Smooth muscle cell (in vitro differentiated cells): Measurements from ENCODE around the gene OCEL1. TPM values are rescaled to one million over a fixed set of nuclear protein-coding genes. Genes with fewer than 3 reads are reported as not detected.
A peak's percentile ranks its signal among the peaks of the same experiment; 100 is the strongest.
"Not testable (repeated sequence)": the region's sequence is repeated elsewhere in the genome, so short reads cannot be mapped to it uniquely, and the experiment has no call there.

Experiments used
- DNase-seq: peaks from one replicate; lab custom pipeline; 2025; ENCODE audit not compliant: unreplicated experiment; lab: John Stamatoyannopoulos, UW
- H2AFZ ChIP-seq: fragments of 200-600 bp; sonication (generic); 2 replicates; pipeline ENCODE4 v1.6.0; 2016; ENCODE audit warnings: antibody characterized with exemption, low read depth, mild to moderate bottlenecking
- H3F3A ChIP-seq: fragments of 200-600 bp; sonication (generic); 2 replicates; pipeline ENCODE4 v1.6.0; 2017; ENCODE audit warnings: antibody characterized with exemption, low read depth
- H3K27ac ChIP-seq: fragments of 200-600 bp; sonication (generic); 2 replicates; pipeline ENCODE4 v1.5.1; 2016; ENCODE audit warnings: low read depth, mild to moderate bottlenecking
- H3K27me3 ChIP-seq: fragments of 200-600 bp; sonication (generic); 2 replicates; pipeline ENCODE4 v1.6.1; 2016; ENCODE audit warnings: low read depth, mild to moderate bottlenecking
- H3K36me3 ChIP-seq: fragments of 200-600 bp; sonication (generic); 2 replicates; pipeline ENCODE4 v1.5.1; 2016; ENCODE audit warnings: low read depth
- H3K4me1 ChIP-seq: fragments of 200-600 bp; sonication (generic); 2 replicates; pipeline ENCODE4 v1.5.1; 2016; ENCODE audit warnings: low read depth
- H3K4me2 ChIP-seq: fragments of 200-600 bp; sonication (generic); 2 replicates; pipeline ENCODE4 v1.6.0; 2016; ENCODE audit warnings: mild to moderate bottlenecking
- H3K4me3 ChIP-seq: fragments of 200-600 bp; sonication (generic); 2 replicates; pipeline ENCODE4 v1.5.1; 2016; ENCODE audit warnings: mild to moderate bottlenecking
- H3K79me2 ChIP-seq: fragments of 200-600 bp; sonication (generic); 2 replicates; pipeline ENCODE4 v1.6.0; 2016; ENCODE audit warnings: low read depth, mild to moderate bottlenecking
- H3K9ac ChIP-seq: fragments of 200-600 bp; sonication (generic); 2 replicates; pipeline ENCODE4 v1.6.0; 2016; ENCODE audit warnings: low read depth
- H3K9me3 ChIP-seq: fragments of 200-600 bp; sonication (generic); replicated peaks from 2 replicates; pipeline ENCODE4 v1.5.1; 2016; ENCODE audit warnings: low read depth
- H4K20me1 ChIP-seq: fragments of 200-600 bp; sonication (generic); 2 replicates; pipeline ENCODE4 v1.6.0; 2016; ENCODE audit warnings: low read depth
- WGBS: methylation state at CpG from one replicate; pipeline ENCODE4 v1.1.7; 2016; ENCODE audit warnings: low lambda C conversion rate; 5-methylcytosine and 5-hydroxymethylcytosine counted together
- polyA plus RNA-seq: library from polyadenylated mRNA; unstranded; fragments of >200 nt; fragmentation: Nextera tagmentation; extraction: Ambion mirVana; gene quantifications from 2 replicates; pipeline ENCODE4 v1.2.1, GENCODE V29; 2016
- total RNA-seq: library from RNA; depleted of rRNA; stranded (reverse); fragments of >200 nt; gene quantifications from 2 replicates; pipeline ENCODE4 v1.2.3, GENCODE V29; 2014
- TF ChIP-seq, protein P1 (sequence below): fragments of 200-600 bp; sonication (generic); IDR thresholded peaks from 2 replicates; pipeline ENCODE4 v1.5.1; 2017; ENCODE audit warnings: borderline replicate concordance, mild to moderate bottlenecking, antibody characterized with exemption; ENCODE audit not compliant: insufficient read depth, poor library complexity, severe bottlenecking

The OCEL1 gene
- total and polyA plus RNA-seq, 2 experiments from 2014 or later = 2.9 to 34.9 TPM

DNA sequence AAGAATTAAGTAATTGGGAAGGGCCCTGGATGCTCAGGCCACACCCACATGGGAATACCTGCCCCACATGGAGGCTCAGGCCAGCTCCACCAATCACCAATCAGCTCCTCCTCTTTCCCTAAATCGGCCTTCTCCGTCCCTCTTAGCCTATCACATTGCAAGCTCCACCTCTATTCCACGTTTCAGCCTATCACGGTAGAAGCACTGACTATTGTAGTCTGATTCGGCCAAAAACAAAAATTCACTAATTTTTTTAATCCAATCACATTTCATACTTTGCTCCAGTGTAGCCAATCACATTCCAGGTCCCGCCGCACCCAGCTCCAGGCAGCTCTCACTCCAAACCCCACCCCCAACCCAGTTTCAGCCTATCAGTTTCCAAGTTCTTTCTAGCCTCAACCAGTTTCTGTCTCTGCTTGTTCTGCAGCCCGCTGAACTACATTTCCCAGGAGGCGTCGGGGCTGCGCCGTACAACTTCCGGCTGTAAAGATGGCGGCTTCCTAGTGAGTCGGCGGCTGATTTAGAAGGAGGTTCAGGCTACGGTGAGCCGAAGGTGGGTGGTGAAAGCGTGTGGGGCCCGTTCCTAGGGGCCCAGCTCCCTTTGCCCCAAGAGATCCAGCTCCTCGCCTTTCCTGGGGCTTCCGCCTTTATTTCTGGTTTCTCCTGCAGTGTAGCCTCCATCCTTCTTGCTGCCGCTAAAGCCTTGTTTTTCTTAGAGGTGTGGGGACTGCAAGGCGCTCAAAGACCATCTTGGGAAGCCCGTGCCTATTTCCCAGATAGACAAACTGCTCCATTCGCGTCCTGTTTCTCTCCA lies 41.2 kb downstream of the OCEL1 start, which contains the start of gene BABAM1:
TSS of gene BABAM1 (plus strand) at position 469 of the 814 bp plus-strand sequence. CDS start 1,364 bp downstream, outside the sequence.
- Histone ChIP-seq H2AFZ (peak within 1 kb of the TSS; percentile 89), H3K4me2 (peak within 1 kb of the TSS; percentile 88), H3K9ac (peak within 1 kb of the TSS; percentile 72), H3K27ac (peak within 1 kb of the TSS; percentile 68), H3K4me1 (peaks cover 4% of the 10 kb centered on the region), H4K20me1 (no peaks in the 10 kb centered on the region), H3K27me3 (no peaks in the 10 kb centered on the region), H3K36me3 (no peaks in the 10 kb centered on the region), H3K9me3 (no peaks in the 10 kb centered on the region), H3F3A (no peaks in the 10 kb centered on the region), H3K4me3 (peak within 1 kb of the TSS; percentile 83), H3K79me2 (peaks cover 6% of the 10 kb centered on the region)
- DNase-seq = peak; percentile 76
- TF ChIP-seq, protein P1, sequence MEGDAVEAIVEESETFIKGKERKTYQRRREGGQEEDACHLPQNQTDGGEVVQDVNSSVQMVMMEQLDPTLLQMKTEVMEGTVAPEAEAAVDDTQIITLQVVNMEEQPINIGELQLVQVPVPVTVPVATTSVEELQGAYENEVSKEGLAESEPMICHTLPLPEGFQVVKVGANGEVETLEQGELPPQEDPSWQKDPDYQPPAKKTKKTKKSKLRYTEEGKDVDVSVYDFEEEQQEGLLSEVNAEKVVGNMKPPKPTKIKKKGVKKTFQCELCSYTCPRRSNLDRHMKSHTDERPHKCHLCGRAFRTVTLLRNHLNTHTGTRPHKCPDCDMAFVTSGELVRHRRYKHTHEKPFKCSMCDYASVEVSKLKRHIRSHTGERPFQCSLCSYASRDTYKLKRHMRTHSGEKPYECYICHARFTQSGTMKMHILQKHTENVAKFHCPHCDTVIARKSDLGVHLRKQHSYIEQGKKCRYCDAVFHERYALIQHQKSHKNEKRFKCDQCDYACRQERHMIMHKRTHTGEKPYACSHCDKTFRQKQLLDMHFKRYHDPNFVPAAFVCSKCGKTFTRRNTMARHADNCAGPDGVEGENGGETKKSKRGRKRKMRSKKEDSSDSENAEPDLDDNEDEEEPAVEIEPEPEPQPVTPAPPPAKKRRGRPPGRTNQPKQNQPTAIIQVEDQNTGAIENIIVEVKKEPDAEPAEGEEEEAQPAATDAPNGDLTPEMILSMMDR = no peak
- 1% methylated on average over 27 of the region's 27 CpGs for WGBS

DNA sequence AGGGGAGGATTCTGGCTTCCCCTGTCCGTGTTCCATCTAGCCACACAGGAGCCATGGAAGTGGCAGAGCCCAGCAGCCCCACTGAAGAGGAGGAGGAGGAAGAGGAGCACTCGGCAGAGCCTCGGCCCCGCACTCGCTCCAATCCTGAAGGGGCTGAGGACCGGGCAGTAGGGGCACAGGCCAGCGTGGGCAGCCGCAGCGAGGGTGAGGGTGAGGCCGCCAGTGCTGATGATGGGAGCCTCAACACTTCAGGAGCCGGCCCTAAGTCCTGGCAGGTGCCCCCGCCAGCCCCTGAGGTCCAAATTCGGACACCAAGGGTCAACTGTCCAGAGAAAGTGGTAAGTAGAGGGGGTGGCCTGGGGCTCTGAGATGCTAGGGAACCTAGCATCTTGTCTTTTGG lies 42.7 kb downstream of the OCEL1 start:
- WGBS = 94% methylated on average over 12 of the region's 13 CpGs
- Histone ChIP-seq H3K9ac (no peak overlapping the region), H3K4me3 (no peak overlapping the region)

DNA sequence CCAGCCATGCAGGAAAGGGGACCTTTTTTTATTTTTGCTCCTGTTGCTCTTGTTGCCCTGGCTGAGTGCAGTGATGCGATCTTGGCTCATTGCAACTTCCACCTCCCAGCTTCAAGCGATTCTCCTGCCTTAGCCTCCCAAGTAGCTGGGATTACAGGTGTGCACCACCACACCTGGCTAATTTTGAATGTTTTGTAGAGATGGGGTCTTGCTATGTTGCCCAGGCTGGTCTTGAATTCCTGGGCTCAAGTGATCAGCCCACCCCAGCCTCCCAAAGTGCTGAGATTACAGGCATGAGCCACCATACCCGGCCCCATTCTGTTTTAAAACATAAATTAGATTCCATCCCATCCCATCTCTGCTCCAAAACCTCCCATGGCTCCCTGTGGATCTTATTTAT lies 48.9 kb downstream of the OCEL1 start:
- not testable (repeated sequence) for H3K4me2 ChIP-seq, H3F3A ChIP-seq, H3K4me3 ChIP-seq, H3K9ac ChIP-seq, H4K20me1 ChIP-seq, H3K27me3 ChIP-seq, DNase-seq, H3K4me1 ChIP-seq, H3K27ac ChIP-seq, H2AFZ ChIP-seq, H3K36me3 ChIP-seq, H3K9me3 ChIP-seq, H3K79me2 ChIP-seq
- WGBS = 93% methylated on average over 3 of the region's 3 CpGs

More for the DNA sequence above, 42.7 kb downstream of the OCEL1 start:
- Histone ChIP-seq H3K27me3 (no peaks in the 10 kb centered on the region), H3K36me3 (no peaks in the 10 kb centered on the region), H2AFZ (no peak overlapping the region), H3K9me3 (no peaks in the 10 kb centered on the region), H3K4me1 (peaks cover 4% of the 10 kb centered on the region), H3K4me2 (peak overlapping the region; percentile 88), H4K20me1 (no peaks in the 10 kb centered on the region), H3F3A (no peaks in the 10 kb centered on the region), H3K27ac (no peak overlapping the region), H3K79me2 (peaks cover 6% of the 10 kb centered on the region)
- DNase-seq = no peak
- TF ChIP-seq, protein P1 = no peak

DNA sequence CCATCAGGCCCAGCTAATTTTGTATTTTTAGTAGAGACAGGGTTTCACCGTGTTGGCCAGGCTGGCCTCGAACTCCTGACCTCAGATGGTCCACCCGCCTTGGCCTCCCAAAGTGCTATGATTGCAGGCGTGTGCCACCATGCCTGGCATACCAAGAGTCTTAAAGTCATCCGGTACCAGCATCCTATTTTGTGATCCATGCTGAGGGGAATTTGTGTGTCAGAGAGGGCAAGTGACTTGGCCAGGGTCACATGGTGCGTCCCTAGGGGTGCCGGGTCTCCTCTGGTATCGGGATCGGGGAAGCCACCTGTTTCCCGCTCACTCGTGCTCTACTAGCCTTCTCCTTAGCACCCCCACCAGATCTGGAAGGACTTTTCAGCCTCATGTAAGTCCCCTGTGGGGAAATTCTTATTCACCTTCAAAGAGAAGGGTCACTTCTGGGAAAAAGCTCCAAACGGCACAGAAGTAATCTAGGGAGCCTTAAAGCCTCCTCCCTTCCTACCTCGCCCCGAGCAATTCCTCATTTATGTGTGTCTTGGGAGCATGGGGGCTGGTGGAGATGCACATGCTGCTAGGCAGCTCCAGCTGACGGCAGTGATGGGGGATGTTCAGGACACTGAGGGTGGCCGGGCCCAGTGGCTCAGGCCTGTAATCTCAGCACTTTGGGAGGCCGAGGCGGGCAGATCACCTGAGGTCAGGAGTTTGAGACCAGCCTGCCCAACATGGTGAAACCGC lies 49.6 kb downstream of the OCEL1 start:
- Histone ChIP-seq H3K27ac (no peak overlapping the region), H4K20me1 (no peaks in the 10 kb centered on the region), H3K36me3 (no peaks in the 10 kb centered on the region), H3K4me2 (no peak overlapping the region), H3K9ac (no peak overlapping the region), H3K4me1 (no peaks in the 10 kb centered on the region), H2AFZ (no peak overlapping the region), H3K79me2 (no peaks in the 10 kb centered on the region), H3F3A (no peaks in the 10 kb centered on the region), H3K27me3 (no peaks in the 10 kb centered on the region), H3K9me3 (no peaks in the 10 kb centered on the region), H3K4me3 (no peak overlapping the region)
- TF ChIP-seq, protein P1 = no peak
- 97% methylated on average over 19 of the region's 19 CpGs for WGBS
- DNase-seq = no peak
